Astrocyte of the cerebellum (primary cell): ENCODE data around the gene TAS2R60.
"Not testable (repeated sequence)": the region's sequence is repeated elsewhere in the genome, so short reads cannot be mapped to it uniquely, and the experiment has no call there.

ENCODE experiments used
- DNase-seq: peaks from one replicate; pipeline ENCODE4 v3.0.0-alpha.2; 2011; ENCODE audit warnings: low read depth
- H3K4me3 ChIP-seq: 2 replicates; pipeline ENCODE4 v1.5.1; 2011; ENCODE audit warnings: mild to moderate bottlenecking, low read depth, low read length, moderate library complexity
- in situ Hi-C: cut with HindIII; loops from 2 replicates; pipeline ENCODE4 v1.10.0; 2017; ENCODE audit warnings: low sequenced_read_pairs
- TF ChIP-seq, protein P1 (sequence below): IDR thresholded peaks from 2 replicates; pipeline ENCODE4 v1.5.1; 2012; ENCODE audit warnings: low read length, low read depth, moderate library complexity, mild to moderate bottlenecking; ENCODE audit errors: missing control alignments

The TAS2R60 gene

DNA sequence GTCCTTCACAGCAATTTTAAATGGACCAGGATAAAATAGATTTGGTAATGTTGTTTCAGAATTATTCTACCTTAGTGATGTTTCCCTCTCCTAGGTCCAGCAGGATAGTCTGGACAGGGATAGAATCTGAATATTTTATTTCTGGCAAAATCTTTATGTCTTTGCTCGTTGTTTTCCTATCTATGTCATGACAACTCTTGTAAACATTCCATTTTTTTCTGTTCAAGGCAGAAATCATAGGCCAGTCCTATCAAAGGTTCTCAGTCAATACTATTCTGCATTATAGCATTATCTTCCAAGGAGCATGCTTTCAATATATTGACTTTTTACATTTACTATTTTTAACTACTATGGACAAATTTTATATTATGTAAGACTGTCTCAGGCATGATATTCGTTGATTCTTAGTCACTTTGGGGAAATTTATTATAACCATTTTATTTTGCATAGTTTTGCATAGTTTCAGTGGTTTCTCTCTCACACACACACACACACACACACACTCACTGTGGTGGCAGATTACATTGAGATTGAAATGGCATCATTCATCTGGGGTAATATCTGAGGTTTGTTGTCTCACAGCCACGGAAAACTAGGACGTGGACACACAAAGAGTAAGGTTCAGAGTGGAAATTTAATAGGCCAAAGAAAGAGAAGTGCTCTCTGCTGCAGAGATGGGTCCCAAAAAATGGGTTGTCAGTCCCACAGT lies 17.2 kb downstream of the TAS2R60 start:
- in situ Hi-C loops = no loop called here
- TF ChIP-seq, protein P1, sequence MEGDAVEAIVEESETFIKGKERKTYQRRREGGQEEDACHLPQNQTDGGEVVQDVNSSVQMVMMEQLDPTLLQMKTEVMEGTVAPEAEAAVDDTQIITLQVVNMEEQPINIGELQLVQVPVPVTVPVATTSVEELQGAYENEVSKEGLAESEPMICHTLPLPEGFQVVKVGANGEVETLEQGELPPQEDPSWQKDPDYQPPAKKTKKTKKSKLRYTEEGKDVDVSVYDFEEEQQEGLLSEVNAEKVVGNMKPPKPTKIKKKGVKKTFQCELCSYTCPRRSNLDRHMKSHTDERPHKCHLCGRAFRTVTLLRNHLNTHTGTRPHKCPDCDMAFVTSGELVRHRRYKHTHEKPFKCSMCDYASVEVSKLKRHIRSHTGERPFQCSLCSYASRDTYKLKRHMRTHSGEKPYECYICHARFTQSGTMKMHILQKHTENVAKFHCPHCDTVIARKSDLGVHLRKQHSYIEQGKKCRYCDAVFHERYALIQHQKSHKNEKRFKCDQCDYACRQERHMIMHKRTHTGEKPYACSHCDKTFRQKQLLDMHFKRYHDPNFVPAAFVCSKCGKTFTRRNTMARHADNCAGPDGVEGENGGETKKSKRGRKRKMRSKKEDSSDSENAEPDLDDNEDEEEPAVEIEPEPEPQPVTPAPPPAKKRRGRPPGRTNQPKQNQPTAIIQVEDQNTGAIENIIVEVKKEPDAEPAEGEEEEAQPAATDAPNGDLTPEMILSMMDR = no peak
- H3K4me3 ChIP-seq = no peak overlapping the region
- no peak for DNase-seq

DNA sequence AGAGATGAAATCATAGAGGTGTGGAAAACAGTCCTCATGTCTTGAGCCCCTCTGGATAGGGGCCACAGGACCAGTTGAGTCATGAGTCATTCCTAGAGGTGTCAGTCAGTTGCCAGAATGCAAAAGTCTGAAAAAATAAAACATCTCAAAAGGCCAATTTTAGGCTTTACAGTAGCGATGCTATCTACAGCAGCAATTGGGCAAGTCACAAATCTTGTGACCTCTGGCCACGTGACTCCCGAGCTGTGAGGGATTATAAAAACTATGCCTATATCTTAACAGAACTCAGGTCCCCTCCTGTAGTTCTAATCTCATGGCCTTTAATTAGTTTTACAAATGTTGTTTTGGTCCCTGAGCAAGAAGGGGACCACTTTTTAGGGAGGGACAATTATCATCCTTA lies 18.8 kb downstream of the TAS2R60 start:
- TF ChIP-seq, protein P1 = no peak
- no peak overlapping the region for H3K4me3 ChIP-seq
- DNase-seq = no peak
- in situ Hi-C loops = no loop called here

DNA sequence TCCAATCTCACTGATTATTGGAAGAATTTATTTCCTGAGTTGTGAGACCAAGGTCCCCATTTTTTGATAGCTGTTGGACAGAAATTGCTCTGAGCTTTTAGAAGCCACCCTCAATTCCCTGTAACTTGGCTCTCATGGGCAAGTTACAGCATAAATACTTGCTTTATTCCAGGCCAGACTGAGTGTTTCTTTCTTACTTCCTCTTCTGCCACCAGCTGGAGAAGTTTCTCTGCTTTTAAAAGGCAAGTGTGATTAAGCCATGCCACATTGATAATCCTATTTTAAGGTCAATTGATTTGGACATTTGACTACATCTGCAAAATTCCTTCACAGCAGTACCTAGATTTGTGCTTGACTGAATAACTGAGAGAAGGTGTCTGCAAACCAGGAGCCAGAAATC lies 20.3 kb downstream of the TAS2R60 start:
- in situ Hi-C loops = no loop called here
- DNase-seq = no peak
- H3K4me3 ChIP-seq = no peak overlapping the region
- TF ChIP-seq, protein P1 = no peak

DNA sequence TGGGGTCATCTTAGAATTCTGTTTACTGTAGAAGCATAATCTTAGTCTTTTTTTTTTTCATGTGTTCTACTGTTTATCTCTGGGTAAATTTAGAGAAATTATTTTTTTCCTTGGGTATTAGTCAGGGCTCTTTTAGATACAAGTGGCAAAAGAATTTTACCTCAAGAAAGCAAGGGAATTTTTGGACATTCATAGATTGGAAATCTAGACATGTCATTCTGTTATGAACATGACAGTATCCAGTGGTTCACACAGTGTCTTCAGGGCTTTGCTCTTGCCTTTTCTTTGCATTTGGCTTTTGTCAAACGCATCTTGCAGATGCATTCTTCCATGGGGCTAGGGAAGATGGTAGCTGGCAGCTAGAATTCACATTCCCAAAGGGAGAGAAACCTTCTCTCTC lies 20.7 kb downstream of the TAS2R60 start:
- DNase-seq = no peak
- H3K4me3 ChIP-seq = no peak overlapping the region
- TF ChIP-seq, protein P1 = no peak
- in situ Hi-C loops = no loop called here

DNA sequence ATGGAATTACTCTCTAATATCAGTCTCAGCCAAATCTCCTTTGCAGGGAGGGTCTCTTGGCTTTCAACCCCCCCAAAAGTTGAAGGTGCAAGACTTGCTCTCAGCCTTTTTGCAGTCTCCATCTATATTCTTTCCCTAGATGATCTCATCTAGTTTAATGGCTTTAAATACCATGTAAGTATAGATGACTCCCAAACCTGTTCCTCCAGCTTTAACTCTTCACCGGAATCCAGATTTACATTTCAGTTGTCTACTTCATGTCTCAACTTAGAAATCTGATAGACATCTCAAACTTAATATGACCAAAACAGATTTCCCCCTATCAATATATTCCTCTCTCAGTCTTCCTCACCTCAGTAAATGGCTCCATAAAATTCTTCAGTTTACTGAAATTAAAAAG lies 24.5 kb downstream of the TAS2R60 start:
- in situ Hi-C loops = no loop called here

DNA sequence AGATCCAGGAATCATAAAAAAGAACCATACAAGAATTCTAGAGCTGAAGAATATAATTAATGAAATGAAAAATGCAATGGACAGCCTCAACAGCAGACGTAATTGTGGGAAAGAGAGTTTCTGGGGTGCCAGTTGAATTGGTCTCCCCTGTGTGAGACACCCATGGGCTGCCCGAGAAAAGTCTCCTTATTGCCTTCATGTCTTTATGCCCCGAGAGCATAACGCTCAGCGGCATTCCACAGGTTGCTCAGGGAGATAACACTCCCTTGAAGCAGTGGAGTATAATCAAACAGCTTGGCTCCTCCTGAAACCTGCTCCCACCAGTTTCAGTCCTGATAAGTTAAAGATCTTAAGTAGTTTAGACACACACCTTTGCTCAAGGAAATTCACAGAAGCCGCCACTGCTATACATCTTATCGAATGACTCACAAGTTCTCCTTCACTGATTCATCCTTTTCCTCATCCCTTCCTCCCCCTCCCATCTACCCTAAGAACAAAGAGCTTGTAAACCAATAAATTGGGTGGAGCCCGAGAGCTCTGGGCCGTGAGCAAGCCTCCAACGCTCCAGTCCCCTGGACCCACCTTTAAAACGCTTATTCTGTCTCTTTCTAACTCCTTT lies 28.9 kb downstream of the TAS2R60 start:
- in situ Hi-C loops, H3K4me3 ChIP-seq, DNase-seq: not testable (repeated sequence)

More for the DNA sequence above, 24.5 kb downstream of the TAS2R60 start:
- TF ChIP-seq, protein P1 = no peak
- DNase-seq = no peak
- H3K4me3 ChIP-seq = no peak overlapping the region

DNA sequence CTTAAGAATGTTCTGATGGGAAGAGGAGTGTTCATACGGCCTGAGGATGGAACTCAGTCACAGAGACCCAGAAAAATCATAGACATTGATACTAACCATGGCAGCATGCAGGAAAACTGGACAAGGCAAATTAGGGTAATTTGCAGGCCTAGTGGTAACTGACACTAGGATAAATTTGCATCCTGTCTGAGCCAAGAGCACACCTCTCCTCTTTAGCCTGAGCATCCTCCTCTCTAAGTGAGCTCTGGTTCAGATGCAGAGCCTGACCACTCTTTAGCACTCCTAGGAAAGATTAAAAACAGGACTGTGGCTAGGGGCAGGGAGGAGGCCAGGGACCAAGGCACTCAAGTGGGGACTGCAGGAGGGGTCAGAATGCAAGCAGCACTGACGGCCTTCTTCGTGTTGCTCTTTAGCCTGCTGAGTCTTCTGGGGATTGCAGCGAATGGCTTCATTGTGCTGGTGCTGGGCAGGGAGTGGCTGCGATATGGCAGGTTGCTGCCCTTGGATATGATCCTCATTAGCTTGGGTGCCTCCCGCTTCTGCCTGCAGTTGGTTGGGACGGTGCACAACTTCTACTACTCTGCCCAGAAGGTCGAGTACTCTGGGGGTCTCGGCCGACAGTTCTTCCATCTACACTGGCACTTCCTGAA lies 34.4 kb downstream of the TAS2R60 start, which contains the start of gene TAS2R41:
TAS2R41 (plus strand) TSS at position 373 of the 650 bp plus-strand sequence; CDS start at position 373, 0 bp downstream.
- H3K4me3 ChIP-seq = no peak within 1 kb of the TSS
- DNase-seq = no peak
- TF ChIP-seq, protein P1 = no peak
- in situ Hi-C loops = no loop called here
